ENCODE results near the gene TSKS.

GRCh38 chr19:49696115-49696514, 67.0 kb downstream of the TSKS start:
- TF ChIP-seq CTCF (conservative IDR thresholded peaks at IDR 0.05; ENCODE audit: low read length) (no peak), EZH2phosphoT487 (IDR thresholded peaks at IDR 0.05; ENCODE audit: borderline replicate concordance) (no peak)

Measured in Loucy (cell line).